A673 (cell line): ENCODE results near the gene DCC.

Experiments
- CTCF ChIP-seq: fragments of 300-800, 200-600 bp; sonication (generic); conservative IDR thresholded peaks from 2 replicates; pipeline ENCODE4 v1.5.1; 2017; ENCODE audit warnings: low read depth, mild to moderate bottlenecking, antibody characterized with exemption, low read length, moderate library complexity, mixed read lengths
- EZH2 ChIP-seq: fragments of 200-600 bp; sonication (generic); IDR thresholded peaks from 2 replicates; pipeline ENCODE4 v1.6.1; 2017; ENCODE audit warnings: borderline replicate concordance, low read depth, mild to moderate bottlenecking, mixed read lengths, antibody characterized with exemption, low read length; ENCODE audit not compliant: poor library complexity, severe bottlenecking

- TF ChIP-seq EZH2 (no peak), CTCF (no peak)
Observed at GRCh38 chr18:52617931-52618330, 277.9 kb downstream of the DCC start.
